Gastroesophageal sphincter (tissue), 3 donors: ENCODE measurements around the gene FRRS1.

Source experiments
- CTCF ChIP-seq, 4 experiments: fragments of 200-600 bp in 2 of 4; fragments of 450-650 bp in 2 of 4; sonication (generic) in 1 of 4; IDR thresholded peaks; one replicate each; pipeline ENCODE4 v1.5.1; 2017 to 2019; ENCODE audit warnings: antibody characterized with exemption in 4 of 4, mild to moderate bottlenecking in 2 of 4, moderate library complexity in 2 of 4
- POLR2A ChIP-seq, 2 donors: fragments of 450-650 bp; IDR thresholded peaks; one replicate each; pipeline ENCODE4 v1.6.1; 2017; ENCODE audit warnings: antibody characterized with exemption in 2 of 2, mild to moderate bottlenecking in 2 of 2, moderate library complexity in 1 of 2

GRCh38 chr1:99691175-99691574 lies 75.3 kb downstream of the FRRS1 start:
- TF ChIP-seq POLR2A (IDR thresholded peaks at IDR 0.05) (no peak), CTCF (IDR thresholded peaks at IDR 0.05) (no peak)
